ENCODE results near the gene C6orf47.

The C6orf47 gene

DNA sequence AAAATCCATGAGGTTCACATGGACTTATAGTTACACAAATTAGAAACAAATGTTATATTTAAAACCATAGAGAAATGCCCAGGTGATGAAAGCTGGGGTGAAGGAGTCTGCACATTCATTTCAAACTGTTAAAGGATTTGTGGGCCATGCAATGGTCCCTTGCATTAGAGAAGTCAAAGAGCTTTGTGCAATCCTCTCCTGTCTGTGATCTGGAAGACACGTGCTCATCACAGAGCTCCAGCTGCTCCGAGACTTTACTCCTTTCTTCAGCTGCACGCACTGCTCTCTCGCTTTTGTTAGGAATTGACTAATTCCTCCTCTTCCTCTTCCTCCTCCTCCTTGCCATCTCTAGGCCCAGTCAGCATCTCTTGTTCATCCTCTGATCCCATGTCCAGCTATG, 49.6 kb downstream of the C6orf47 start:
- TF ChIP-seq, protein P1, sequence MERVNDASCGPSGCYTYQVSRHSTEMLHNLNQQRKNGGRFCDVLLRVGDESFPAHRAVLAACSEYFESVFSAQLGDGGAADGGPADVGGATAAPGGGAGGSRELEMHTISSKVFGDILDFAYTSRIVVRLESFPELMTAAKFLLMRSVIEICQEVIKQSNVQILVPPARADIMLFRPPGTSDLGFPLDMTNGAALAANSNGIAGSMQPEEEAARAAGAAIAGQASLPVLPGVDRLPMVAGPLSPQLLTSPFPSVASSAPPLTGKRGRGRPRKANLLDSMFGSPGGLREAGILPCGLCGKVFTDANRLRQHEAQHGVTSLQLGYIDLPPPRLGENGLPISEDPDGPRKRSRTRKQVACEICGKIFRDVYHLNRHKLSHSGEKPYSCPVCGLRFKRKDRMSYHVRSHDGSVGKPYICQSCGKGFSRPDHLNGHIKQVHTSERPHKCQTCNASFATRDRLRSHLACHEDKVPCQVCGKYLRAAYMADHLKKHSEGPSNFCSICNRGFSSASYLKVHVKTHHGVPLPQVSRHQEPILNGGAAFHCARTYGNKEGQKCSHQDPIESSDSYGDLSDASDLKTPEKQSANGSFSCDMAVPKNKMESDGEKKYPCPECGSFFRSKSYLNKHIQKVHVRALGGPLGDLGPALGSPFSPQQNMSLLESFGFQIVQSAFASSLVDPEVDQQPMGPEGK (CRISPR knock-in tag; IDR thresholded peaks at IDR 0.05; ENCODE audit: borderline replicate concordance), result no peak
- TF ChIP-seq ESRRG (CRISPR knock-in tag; IDR thresholded peaks at IDR 0.05), result no peak
- ATAC-seq, result no peak

DNA sequence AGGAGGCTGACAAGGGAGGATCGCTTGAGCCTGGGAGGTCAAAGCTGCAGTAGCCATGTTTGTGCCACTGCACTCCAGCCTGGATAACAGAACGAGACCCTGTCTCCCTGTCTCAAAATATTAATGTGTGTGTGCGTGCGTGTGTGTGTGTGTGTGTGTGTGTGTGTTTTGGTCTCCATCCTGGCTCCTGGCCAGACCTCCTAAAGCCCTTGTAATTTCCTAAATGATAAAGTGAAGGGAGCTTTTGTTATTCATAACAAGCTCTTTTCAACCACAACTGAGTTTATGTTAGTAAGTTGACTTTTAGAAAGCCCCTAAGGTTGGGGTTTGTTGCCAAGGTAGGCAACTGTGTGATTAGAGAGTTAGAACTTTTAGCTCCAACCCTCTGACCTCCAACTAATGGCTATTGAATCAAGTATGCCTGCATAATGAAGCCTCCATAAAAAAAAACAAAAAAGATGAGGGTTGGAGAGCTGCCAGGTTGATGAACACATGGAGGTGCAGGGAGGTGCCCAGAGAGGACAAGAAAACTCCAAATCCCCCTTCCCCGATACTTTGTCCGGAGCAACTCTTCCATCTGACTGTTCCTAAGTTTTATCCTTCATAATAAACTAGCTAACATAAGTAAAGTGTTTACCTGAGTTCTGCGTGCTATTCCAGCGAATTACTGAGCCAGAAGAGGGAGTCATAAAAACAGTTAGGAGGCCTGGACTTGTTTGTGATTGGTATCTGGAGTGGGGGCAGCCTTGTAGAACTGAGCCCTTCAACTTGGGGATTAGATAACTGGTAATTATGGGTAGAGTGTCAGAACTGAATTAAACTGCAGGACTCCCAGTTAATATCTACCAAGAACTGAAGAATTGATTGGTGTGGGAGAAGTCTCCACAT, 50.8 kb downstream of the C6orf47 start:
- no peak for ATAC-seq
- no peak for TF ChIP-seq ZFP3 (CRISPR knock-in tag; IDR thresholded peaks at IDR 0.05)

Measured in SK-N-SH treated with all-trans-retinoic acid at 6 μM for 48 hours (cell line).